Fibroblast of villous mesenchyme (primary cell): ENCODE measurements around the gene LNX2. TPM values are rescaled to one million over a fixed set of nuclear protein-coding genes. Genes with fewer than 3 reads are reported as not detected.

Experiments
- DNase-seq: peaks from one replicate; pipeline ENCODE4 v3.0.0-alpha.2; 2010; ENCODE audit warnings: low read depth
- H3K4me3 ChIP-seq: 2 replicates; pipeline ENCODE4 v1.5.1; 2011; ENCODE audit warnings: low read depth, mild to moderate bottlenecking, low read length
- total RNA-seq: library from RNA; depleted of rRNA; stranded (reverse); fragments of >200 nt; gene quantifications from 2 replicates; pipeline ENCODE4 v1.2.3, GENCODE V29; 2012
- TF ChIP-seq, protein P1 (sequence below): IDR thresholded peaks from 2 replicates; pipeline ENCODE4 v1.5.1; 2012; ENCODE audit warnings: low read depth, mild to moderate bottlenecking, low read length; ENCODE audit not compliant: insufficient read depth

LNX2 gene
- total RNA-seq, 1 donor: 7.8 TPM

DNA sequence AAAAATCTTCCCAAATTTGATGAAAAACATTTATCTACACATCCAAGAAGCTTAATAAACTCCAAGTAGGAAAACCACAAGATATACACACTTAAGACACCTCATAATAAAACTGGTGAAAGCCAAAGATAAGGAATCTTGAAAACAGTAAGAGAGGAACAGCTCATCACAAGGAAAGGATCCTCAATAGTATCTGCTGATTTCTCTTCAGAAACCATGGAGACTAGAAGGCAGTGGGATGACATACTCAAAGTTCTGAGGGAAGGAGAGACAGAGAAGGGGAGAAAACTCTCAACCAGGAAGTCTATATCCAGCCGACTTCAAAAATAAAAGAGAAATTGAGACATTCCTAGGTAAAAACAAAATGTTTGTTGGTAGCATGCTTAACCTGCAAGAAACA, 45.7 kb downstream of the LNX2 start:
- H3K4me3 ChIP-seq: no peak overlapping the region
- TF ChIP-seq, protein P1, sequence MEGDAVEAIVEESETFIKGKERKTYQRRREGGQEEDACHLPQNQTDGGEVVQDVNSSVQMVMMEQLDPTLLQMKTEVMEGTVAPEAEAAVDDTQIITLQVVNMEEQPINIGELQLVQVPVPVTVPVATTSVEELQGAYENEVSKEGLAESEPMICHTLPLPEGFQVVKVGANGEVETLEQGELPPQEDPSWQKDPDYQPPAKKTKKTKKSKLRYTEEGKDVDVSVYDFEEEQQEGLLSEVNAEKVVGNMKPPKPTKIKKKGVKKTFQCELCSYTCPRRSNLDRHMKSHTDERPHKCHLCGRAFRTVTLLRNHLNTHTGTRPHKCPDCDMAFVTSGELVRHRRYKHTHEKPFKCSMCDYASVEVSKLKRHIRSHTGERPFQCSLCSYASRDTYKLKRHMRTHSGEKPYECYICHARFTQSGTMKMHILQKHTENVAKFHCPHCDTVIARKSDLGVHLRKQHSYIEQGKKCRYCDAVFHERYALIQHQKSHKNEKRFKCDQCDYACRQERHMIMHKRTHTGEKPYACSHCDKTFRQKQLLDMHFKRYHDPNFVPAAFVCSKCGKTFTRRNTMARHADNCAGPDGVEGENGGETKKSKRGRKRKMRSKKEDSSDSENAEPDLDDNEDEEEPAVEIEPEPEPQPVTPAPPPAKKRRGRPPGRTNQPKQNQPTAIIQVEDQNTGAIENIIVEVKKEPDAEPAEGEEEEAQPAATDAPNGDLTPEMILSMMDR: no peak
- DNase-seq: peak; percentile 48

DNA sequence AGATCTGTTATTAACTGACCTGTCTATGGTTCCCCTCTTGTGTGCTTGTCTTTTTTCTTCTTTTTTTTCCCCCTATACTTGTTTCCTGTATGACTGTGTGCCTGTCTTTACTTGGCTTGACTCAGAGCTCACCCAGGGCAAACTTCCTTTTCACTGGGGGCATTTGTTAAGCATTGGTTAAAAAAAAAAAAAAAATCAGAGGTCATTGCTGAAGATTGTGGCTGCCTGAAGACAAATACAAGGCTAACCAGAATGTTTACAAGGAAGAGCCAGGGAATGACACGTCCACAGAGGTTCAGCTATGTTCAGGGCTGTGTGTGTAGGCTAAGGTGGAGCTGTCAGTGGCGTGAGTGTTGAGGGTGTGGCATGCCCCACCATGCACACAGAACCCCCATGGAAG, 47.1 kb downstream of the LNX2 start:
- no peak overlapping the region for H3K4me3 ChIP-seq
- TF ChIP-seq, protein P1: no peak
- peak; percentile 56 for DNase-seq

DNA sequence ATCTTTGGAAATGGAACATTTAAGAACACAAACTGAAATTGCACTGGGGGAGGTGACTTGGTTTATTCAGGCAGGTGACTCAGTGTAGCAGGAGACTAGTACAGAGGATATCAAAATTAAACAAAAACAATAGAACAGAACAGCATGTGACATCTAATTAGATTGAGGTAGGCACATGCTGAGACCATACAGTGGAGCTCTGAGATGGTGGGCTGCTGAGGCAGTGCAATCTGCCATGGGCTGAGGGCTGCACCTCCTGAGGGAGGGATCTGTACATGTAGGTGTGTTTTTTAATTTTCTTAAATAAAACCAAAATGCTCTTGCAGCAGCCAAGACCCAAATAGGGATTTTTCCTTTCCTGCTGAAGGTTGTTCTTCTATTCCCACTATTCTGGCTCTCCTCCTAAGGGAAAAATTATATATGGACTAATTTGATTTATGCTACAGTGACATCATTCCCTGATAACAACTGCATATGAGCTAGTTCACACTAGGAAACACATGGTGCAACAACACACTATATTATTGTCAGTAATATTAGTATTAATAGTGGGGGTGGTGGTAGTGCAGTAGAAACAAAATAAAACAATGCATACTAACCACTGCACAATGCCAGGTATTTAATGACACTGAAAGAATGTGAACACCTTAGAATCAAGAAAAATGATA, 48.0 kb downstream of the LNX2 start:
- TF ChIP-seq, protein P1: no peak
- H3K4me3 ChIP-seq: no peak overlapping the region
- DNase-seq: peak; percentile 22

DNA sequence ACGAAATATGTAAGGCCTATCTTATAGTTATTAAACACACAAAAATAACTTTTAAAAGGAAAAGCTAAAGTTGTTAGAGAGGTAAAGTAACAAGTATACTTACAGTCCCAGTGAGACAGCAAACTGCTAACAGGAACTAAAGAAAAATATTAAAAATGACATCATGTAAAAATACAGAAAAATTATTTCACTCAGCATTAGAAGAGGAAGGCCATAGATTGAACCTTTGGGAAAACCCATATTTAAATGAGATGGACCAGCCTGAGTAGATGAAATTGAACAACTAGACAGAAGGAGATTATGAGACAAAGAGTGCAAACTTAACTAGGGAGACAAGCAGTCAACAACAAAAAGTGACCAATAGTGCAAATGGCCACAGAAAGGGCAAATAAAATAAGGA, 49.4 kb downstream of the LNX2 start:
- no peak for DNase-seq
- H3K4me3 ChIP-seq: no peak overlapping the region
- TF ChIP-seq, protein P1: no peak

- TF ChIP-seq, protein P1: no peak
- H3K4me3 ChIP-seq: no peak overlapping the region
- no peak for DNase-seq
Observed at GRCh38 chr13:27569405-27569804, 50.9 kb downstream of the LNX2 start.

DNA sequence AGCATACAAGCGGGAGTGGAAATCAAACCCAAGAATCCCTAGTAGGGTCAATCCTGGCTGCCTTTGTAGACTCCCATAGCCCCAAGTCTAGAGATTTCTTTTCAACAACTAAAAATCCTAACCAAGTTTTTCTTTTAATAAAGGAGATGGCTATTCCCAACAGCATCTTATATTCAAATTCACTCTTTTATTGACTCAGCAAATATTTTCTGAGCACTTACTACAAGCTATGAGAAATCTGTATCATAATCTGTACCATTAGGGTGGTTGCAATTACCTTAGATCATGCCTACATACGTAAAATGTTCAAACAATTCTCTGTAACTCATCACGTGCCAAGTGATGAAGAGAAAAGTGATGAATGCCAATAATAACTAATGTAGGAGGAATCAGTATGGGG, 54.5 kb downstream of the LNX2 start:
- no peak for DNase-seq
- no peak overlapping the region for H3K4me3 ChIP-seq
- TF ChIP-seq, protein P1: no peak

DNA sequence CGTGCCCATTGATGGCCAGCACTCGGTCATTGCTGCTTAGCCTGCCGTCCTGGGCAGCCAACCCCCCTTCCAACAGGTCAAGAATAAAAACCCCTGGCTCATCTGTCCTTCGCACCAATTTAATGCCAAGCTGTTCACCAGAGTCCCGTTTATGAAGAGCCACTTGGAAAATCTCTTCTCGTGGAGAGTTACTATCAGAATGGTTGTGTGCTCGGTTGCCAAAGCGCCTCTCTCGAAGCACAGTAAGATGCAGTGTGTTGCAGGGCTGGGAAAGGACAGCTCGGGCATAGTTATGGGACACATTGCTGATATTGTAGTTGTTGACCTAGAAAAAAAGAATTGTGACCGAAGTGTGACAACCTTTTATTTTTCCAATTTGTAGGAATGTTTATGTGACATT, 57.9 kb downstream of the LNX2 start:
- DNase-seq: no peak
- H3K4me3 ChIP-seq: no peak overlapping the region
- TF ChIP-seq, protein P1: no peak
